Epithelial cell of prostate (primary cell): ENCODE data around the gene SNRNP70.

ENCODE experiments used
- DNase-seq: peaks from one replicate; pipeline ENCODE4 v3.0.0-alpha.2; 2011; ENCODE audit warnings: low read depth, low spot score
- H3K27ac ChIP-seq: fragments of 450-650 bp; 2 replicates; pipeline ENCODE4 v1.5.1; 2017; ENCODE audit warnings: mild to moderate bottlenecking

The SNRNP70 gene

GRCh38 chr19:49157445-49158224 lies 72.4 kb downstream of the SNRNP70 start, which contains the start of gene TRPM4:
Gene TRPM4 (plus strand): TSS chr19:49157792. CDS start chr19:49157867, 75 bp downstream.
- peak within 1 kb of the TSS; percentile 69 for H3K27ac ChIP-seq
- DNase-seq: no peak
